ENCODE measurements around the gene FLVCR1.

Gene FLVCR1

GRCh38 chr1:212916481-212917133, 58.5 kb downstream of the FLVCR1 start:
- DNase-seq, result peak; percentile 2

GRCh38 chr1:212917134-212917485, 59.0 kb downstream of the FLVCR1 start:
- no peak for DNase-seq

GRCh38 chr1:212917858-212918257, 59.8 kb downstream of the FLVCR1 start:
- DNase-seq, result no peak

GRCh38 chr1:212918824-212919223, 60.7 kb downstream of the FLVCR1 start:
- DNase-seq, result no peak

- no peak for DNase-seq
Observed at GRCh38 chr1:212920246-212920645, 62.2 kb downstream of the FLVCR1 start.

- DNase-seq, result no peak
Observed at GRCh38 chr1:212920896-212921295, 62.8 kb downstream of the FLVCR1 start.

GRCh38 chr1:212922016-212922415, 63.9 kb downstream of the FLVCR1 start:
- DNase-seq, result no peak

- DNase-seq, result no peak
Observed at GRCh38 chr1:212926372-212926771, 68.3 kb downstream of the FLVCR1 start.

- DNase-seq, result no peak
Observed at GRCh38 chr1:212928323-212929291, 70.5 kb downstream of the FLVCR1 start.

- DNase-seq, result no peak
Observed at GRCh38 chr1:212930986-212931678, 73.1 kb downstream of the FLVCR1 start.

GRCh38 chr1:212933815-212934471, 75.9 kb downstream of the FLVCR1 start:
- DNase-seq, result no peak

GRCh38 chr1:212935387-212935981, 77.4 kb downstream of the FLVCR1 start:
- DNase-seq, result no peak

- DNase-seq, result no peak
Observed at GRCh38 chr1:212937034-212937433, 79.0 kb downstream of the FLVCR1 start.

- no peak for DNase-seq
Observed at GRCh38 chr1:212938846-212939245, 80.8 kb downstream of the FLVCR1 start.

- no peak for DNase-seq
Observed at GRCh38 chr1:212941452-212941851, 83.4 kb downstream of the FLVCR1 start.

- no peak for DNase-seq
Observed at GRCh38 chr1:212942679-212943392, 84.8 kb downstream of the FLVCR1 start.

- no peak for DNase-seq
Observed at GRCh38 chr1:212943393-212943710, 85.3 kb downstream of the FLVCR1 start.

- no peak for DNase-seq
Observed at GRCh38 chr1:212944229-212944901, 86.3 kb downstream of the FLVCR1 start.

GRCh38 chr1:212945056-212945455, 87.0 kb downstream of the FLVCR1 start:
- DNase-seq, result no peak

GRCh38 chr1:212945463-212946160, 87.5 kb downstream of the FLVCR1 start:
- no peak for DNase-seq

GRCh38 chr1:212946872-212947271, 88.8 kb downstream of the FLVCR1 start:
- DNase-seq, result no peak

Measured in midbrain (tissue), 1 donor.